Lung (tissue), 12 donors: Measurements from ENCODE around the gene FCER2. TPM values are rescaled to one million over a fixed set of nuclear protein-coding genes. Genes with fewer than 3 reads are reported as not detected.

Experiments used
- ATAC-seq: fragments of 200-7000 bp; cut with Tn5 transposase; one replicate; pipeline ENCODE4 v1.9.1; 2020; ENCODE audit warnings: moderate number of reproducible peaks; ENCODE audit not compliant: insufficient read depth, low FRiP score
- DNase-seq, 3 donors: peaks; one replicate each; pipeline ENCODE4 v3.0.0-alpha.2; 2013 to 2017
- H3K27ac ChIP-seq, 2 donors: one replicate each; pipeline ENCODE4 v1.5.1; 2013; ENCODE audit warnings: mild to moderate bottlenecking in 2 of 2, moderate library complexity in 2 of 2, control low read depth in 1 of 2, inconsistent platforms in 1 of 2, low read depth in 1 of 2, low read length in 1 of 2
- H3K27me3 ChIP-seq, 3 donors: one replicate each; pipeline ENCODE4 v1.5.1; 2013; ENCODE audit warnings: low read length in 2 of 3; ENCODE audit not compliant: control insufficient read depth in 3 of 3, insufficient read depth in 3 of 3
- H3K36me3 ChIP-seq, 4 donors: one replicate each; pipeline ENCODE4 v1.5.1; 2013; ENCODE audit warnings: low read length in 4 of 4, mild to moderate bottlenecking in 1 of 4, moderate library complexity in 1 of 4; ENCODE audit not compliant: control insufficient read depth in 4 of 4, insufficient read depth in 4 of 4
- H3K4me1 ChIP-seq, 5 donors: one replicate each; pipeline ENCODE4 v1.5.1; 2013; ENCODE audit warnings: low read length in 5 of 5, mild to moderate bottlenecking in 2 of 5, moderate library complexity in 1 of 5; ENCODE audit not compliant: control insufficient read depth in 5 of 5, insufficient read depth in 5 of 5
- H3K4me3 ChIP-seq: one replicate; pipeline ENCODE4 v1.5.1; 2013; ENCODE audit warnings: mild to moderate bottlenecking, control low read depth, moderate library complexity
- H3K9ac ChIP-seq, 2 donors: one replicate each; pipeline ENCODE4 v1.5.1; 2013; ENCODE audit warnings: low read length in 2 of 2, control low read depth in 1 of 2; ENCODE audit not compliant: insufficient read depth in 1 of 2
- H3K9me3 ChIP-seq, 4 donors: one replicate each; pipeline ENCODE4 v1.5.1; 2013; ENCODE audit warnings: low read length in 3 of 4, mild to moderate bottlenecking in 1 of 4, moderate library complexity in 1 of 4; ENCODE audit not compliant: control insufficient read depth in 4 of 4, insufficient read depth in 3 of 4
- CTCF ChIP-seq: IDR thresholded peaks from 2 replicates; pipeline ENCODE4 v1.5.1; 2012; ENCODE audit warnings: mild to moderate bottlenecking; ENCODE audit errors: control extremely low read depth, extremely low read depth
- WGBS, 2 donors: extraction: QIAGEN DNeasy Blood & Tissue Kit; methylation state at CpG; one replicate each; pipeline ENCODE4 v1.1.7; 2013; 5-methylcytosine and 5-hydroxymethylcytosine counted together
- polyA plus RNA-seq, 2 donors: library from polyadenylated mRNA; stranded (reverse); fragments of 200-250 nt; gene quantifications; one replicate each; pipeline ENCODE4 v1.2.1, GENCODE V29; 2013
- total RNA-seq, 2 donors: library from RNA; depleted of rRNA in 1 of 2; stranded (reverse); fragments of >200 nt in 1 of 2; gene quantifications; one replicate each; pipeline ENCODE4 v1.2.1, GENCODE V29; 2014 to 2021
- donor health status: control.
- donor health status: control.
- donor health status: Bipolar disorder and iron deficiency.
- donor health status: healthy.
- donor health status: DM: yes; HTN: yes; CAD: no.

The FCER2 gene
- total and polyA plus RNA-seq, 4 donors = 0.37 to 1.2 (median 0.45) TPM

GRCh38 chr19:7734220-7735203, 32.6 kb upstream of the FCER2 start:
- 40 to 45% methylated on average over 12 of the region's 12 CpGs for WGBS, 2 donors
- Histone ChIP-seq H3K27me3 (peaks cover 0 to 29% (median 15%) of the 10 kb centered on the region in 3 donors), H3K36me3 (no peaks in the 10 kb centered on the region), H3K9ac (no peak overlapping the region), H3K4me1 (peaks cover 0 to 8% (median 0%) of the 10 kb centered on the region in 5 donors), H3K4me3 (no peak overlapping the region), H3K27ac (no peak overlapping the region), H3K9me3 (peaks cover 0 to 3% (median 0%) of the 10 kb centered on the region in 4 donors)
- DNase-seq (peak in 2 of 3 donors; percentile 8 to 35), ATAC-seq (peak; percentile 56)
- TF ChIP-seq CTCF = no peak

- H3K4me3 ChIP-seq = no peak overlapping the region
- H3K4me1 ChIP-seq = peaks cover 0 to 8% (median 0%) of the 10 kb centered on the region in 5 donors
- peaks cover 0 to 3% (median 0%) of the 10 kb centered on the region in 4 donors for H3K9me3 ChIP-seq
- WGBS, 2 donors = 59 to 67% methylated on average over 6 of the region's 6 CpGs
- no peaks in the 10 kb centered on the region for H3K36me3 ChIP-seq
- DNase-seq (no peak), ATAC-seq (no peak)
- no peak overlapping the region for H3K27ac ChIP-seq
- H3K27me3 ChIP-seq = peaks cover 0 to 41% (median 25%) of the 10 kb centered on the region in 3 donors
- no peak for TF ChIP-seq CTCF
- H3K9ac ChIP-seq = no peak overlapping the region
Measured at GRCh38 chr19:7733376-7733775, 31.4 kb upstream of the FCER2 start.

- 70 to 73% methylated on average over 9 of the region's 9 CpGs for WGBS, 2 donors
- peaks cover 0 to 3% (median 0%) of the 10 kb centered on the region in 4 donors for H3K9me3 ChIP-seq
- no peak for TF ChIP-seq CTCF
- no peak within 1 kb of the TSS for H3K9ac ChIP-seq
- no peak within 1 kb of the TSS for H3K4me3 ChIP-seq
- peaks cover 0 to 46% (median 27%) of the 10 kb centered on the region in 3 donors for H3K27me3 ChIP-seq
- DNase-seq (no peak), ATAC-seq (no peak)
- no peaks in the 10 kb centered on the region for H3K36me3 ChIP-seq
- H3K27ac ChIP-seq = no peak within 1 kb of the TSS
- H3K4me1 ChIP-seq = peaks cover 0 to 8% (median 0%) of the 10 kb centered on the region in 5 donors
Measured at GRCh38 chr19:7732045-7732444, 30.1 kb upstream of the FCER2 start, which contains the start of gene CLEC4G. CLEC4G (minus strand) TSS chr19:7732110; CDS start chr19:7732102, 8 bp downstream.
